Muscle layer of colon (tissue), 2 donors: ENCODE measurements around the gene PEX1.
"Not testable (repeated sequence)": the region's sequence is repeated elsewhere in the genome, so short reads cannot be mapped to it uniquely, and the experiment has no call there.

Experiments
- H3K27ac ChIP-seq: one replicate; pipeline ENCODE4 v1.7.0; 2013; ENCODE audit warnings: low read depth, mild to moderate bottlenecking, low read length, moderate library complexity
- H3K27me3 ChIP-seq, 2 donors: one replicate each; pipeline ENCODE4 v1.7.0; 2013; ENCODE audit warnings: low read length in 2 of 2, mild to moderate bottlenecking in 2 of 2; ENCODE audit not compliant: insufficient read depth in 2 of 2, control insufficient read depth in 1 of 2
- H3K36me3 ChIP-seq: one replicate; pipeline ENCODE4 v1.7.0; 2013; ENCODE audit warnings: mild to moderate bottlenecking, low read length; ENCODE audit not compliant: insufficient read depth
- H3K4me1 ChIP-seq: one replicate; pipeline ENCODE4 v1.7.0; 2013; ENCODE audit warnings: mild to moderate bottlenecking, low read length; ENCODE audit not compliant: insufficient read depth
- H3K4me3 ChIP-seq, 2 donors: one replicate each; pipeline ENCODE4 v1.7.0; 2013; ENCODE audit warnings: low read length in 2 of 2, low read depth in 1 of 2, mild to moderate bottlenecking in 1 of 2, moderate library complexity in 1 of 2
- H3K9ac ChIP-seq: one replicate; pipeline ENCODE4 v1.7.0; 2013; ENCODE audit warnings: low read length
- H3K9me3 ChIP-seq: one replicate; pipeline ENCODE4 v1.7.0; 2013; ENCODE audit warnings: mild to moderate bottlenecking, low read length
- donor health status: abdominal sarcoma.
- donor health status: Adenocarcinoma of cecum.

Gene PEX1

DNA sequence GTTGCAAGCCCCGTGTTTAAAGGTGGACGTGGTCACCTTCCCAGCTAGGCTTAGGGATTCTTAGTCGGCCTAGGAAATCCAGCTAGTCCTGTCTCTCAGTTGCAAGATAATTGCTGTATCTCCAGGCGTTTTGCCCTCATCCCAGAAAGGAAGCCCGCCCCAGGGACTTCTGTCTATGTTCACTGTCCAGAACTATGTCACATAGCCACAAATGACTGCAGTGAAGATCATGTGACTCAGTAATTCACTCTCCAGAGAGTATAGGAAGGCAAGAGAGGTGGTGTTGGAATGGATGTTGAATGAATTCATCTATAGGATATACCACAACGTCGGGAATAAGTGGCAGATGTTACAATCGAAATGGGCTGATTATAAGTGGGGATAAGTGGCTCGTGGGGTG lies 50.2 kb downstream of the PEX1 start:
- H3K9ac ChIP-seq = no peak overlapping the region

DNA sequence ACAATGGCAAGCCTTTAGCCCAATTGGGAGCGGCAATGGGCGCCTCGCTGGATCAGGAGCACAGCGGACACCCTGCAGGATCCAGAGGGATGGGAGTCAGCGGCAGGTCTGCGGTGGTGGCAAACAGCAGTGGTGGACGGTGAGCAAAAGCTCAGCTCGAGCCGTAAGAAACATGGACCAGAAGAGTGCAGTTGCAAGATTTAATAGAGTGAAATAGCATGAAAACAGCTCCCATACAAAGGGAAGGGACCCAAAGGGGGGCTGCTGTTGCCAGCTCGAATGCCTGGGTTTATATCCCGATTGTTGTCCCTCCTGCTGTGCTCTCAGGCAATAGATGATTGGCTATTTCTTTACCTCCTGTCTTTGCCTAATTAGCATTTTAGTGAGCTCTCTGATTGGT lies 50.6 kb downstream of the PEX1 start, which contains the start of gene ERVW-1:
Gene ERVW-1 (minus strand): TSS at position 266 of the 400 bp plus-strand sequence. CDS start 7,565 bp downstream, outside the sequence.
- not testable (repeated sequence) for H3K4me3 ChIP-seq, H3K9ac ChIP-seq, H3K36me3 ChIP-seq, H3K27ac ChIP-seq, H3K9me3 ChIP-seq, H3K27me3 ChIP-seq, H3K4me1 ChIP-seq

More for the DNA sequence above, 50.2 kb downstream of the PEX1 start:
- Histone ChIP-seq H3K27ac (no peak overlapping the region), H3K27me3 (no peaks in the 10 kb centered on the region), H3K36me3 (peaks cover 4% of the 10 kb centered on the region), H3K9me3 (no peaks in the 10 kb centered on the region), H3K4me3 (no peak overlapping the region), H3K4me1 (no peaks in the 10 kb centered on the region)

DNA sequence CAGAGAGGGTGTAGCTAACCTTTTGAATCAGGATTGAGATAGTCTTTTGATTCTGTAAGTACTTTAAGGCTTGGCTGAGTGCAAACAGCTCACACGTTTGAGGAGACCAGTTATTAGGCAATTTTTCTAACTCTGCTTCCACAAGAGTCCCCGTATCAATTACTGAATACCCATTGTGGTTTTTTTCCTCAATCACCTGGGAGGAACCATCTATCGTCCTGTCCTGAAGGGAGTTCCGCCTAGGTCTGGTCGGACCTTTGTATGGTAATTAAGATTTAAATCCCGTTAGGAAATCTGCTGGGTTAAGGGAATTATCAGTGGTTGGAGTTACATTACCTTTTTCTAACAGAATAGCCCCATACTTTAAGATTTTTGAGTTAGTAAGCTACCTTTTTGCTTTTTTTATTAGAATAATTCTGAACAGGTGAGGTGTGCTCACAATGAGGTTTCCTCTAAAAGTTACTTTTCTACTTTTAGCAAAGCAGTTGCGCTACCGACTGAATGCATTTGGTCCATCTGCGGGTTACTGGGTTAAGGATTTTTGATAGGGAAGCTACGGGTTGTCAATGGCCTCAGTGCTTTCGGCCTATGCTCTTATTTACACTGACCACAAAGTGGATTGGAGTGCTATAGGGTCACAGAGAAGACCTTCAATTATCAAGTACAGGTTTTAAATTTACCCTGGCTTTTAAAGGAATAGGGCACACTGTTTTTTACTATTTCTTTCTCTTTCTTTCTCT lies 52.3 kb downstream of the PEX1 start:
- H3K9me3 ChIP-seq, H3K4me1 ChIP-seq, H3K36me3 ChIP-seq, H3K9ac ChIP-seq, H3K4me3 ChIP-seq, H3K27ac ChIP-seq, H3K27me3 ChIP-seq: not testable (repeated sequence)

DNA sequence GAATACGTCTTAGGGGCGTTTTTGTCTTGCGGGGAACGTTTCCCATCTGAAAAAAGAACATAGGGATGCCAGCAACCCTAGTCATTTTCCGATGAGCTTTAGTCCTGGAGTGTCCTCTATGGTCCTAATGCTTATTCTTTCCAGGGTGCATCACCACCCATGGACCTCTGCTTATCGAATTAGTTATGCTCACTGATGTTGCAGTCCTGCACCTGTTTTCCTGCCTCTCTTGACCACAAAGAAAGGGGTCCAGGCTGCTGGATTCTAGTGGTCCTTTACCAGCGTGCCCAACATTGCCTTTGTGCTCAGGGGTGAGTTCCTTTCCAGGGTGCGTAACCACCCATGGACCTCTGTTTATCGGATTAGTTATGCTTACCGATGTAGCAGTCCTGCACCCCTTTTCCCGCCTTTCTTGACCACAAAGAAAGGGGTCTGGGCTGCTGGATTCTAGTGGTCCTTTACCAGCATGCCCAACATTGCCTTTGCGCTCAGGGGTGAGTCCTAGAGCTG lies 53.0 kb downstream of the PEX1 start:
- H3K27ac ChIP-seq, H3K4me1 ChIP-seq, H3K4me3 ChIP-seq, H3K27me3 ChIP-seq, H3K36me3 ChIP-seq, H3K9me3 ChIP-seq, H3K9ac ChIP-seq: not testable (repeated sequence)

DNA sequence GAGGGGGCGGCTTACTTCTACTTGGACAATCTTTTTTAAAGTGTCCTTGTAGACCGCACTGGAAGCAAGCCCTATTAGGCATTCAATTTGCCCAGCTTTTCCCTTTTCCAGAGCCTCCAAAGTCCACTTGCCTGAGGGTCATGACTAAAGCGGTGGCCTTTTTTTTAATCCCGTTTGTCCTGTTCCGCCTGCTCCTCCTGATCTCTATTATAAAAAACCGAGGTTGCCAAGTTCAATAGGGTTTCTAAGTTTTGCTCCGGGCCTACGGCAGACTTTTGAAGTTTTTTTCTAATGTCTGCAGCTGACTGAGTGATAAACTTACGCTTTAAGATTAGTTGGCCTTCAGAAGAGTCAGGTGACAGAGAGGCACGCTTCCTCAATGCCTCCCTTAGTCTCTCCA lies 54.3 kb downstream of the PEX1 start:
- not testable (repeated sequence) for H3K4me3 ChIP-seq, H3K9me3 ChIP-seq, H3K36me3 ChIP-seq, H3K27ac ChIP-seq, H3K9ac ChIP-seq, H3K27me3 ChIP-seq, H3K4me1 ChIP-seq

DNA sequence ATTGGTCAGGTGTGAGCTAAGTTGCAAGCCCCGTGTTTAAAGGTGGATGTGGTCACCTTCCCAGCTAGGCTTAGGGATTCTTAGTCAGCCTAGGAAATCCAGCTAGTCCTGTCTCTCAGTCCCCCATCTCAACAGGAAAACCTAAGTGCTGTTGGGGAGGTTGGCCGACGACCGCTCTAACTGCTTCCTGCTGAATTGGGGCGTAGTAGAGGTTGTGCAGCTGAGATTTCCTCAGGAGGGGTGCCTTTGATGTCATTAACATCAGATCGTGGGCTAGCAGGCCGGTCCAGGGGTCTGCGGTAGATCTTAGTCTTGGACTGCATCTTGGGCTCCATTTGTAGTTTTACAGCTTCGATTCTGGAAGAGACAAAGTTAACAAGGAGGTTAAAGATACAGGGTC lies 59.7 kb downstream of the PEX1 start:
- H3K36me3 ChIP-seq, H3K9ac ChIP-seq, H3K9me3 ChIP-seq, H3K4me3 ChIP-seq, H3K27me3 ChIP-seq, H3K4me1 ChIP-seq, H3K27ac ChIP-seq: not testable (repeated sequence)

DNA sequence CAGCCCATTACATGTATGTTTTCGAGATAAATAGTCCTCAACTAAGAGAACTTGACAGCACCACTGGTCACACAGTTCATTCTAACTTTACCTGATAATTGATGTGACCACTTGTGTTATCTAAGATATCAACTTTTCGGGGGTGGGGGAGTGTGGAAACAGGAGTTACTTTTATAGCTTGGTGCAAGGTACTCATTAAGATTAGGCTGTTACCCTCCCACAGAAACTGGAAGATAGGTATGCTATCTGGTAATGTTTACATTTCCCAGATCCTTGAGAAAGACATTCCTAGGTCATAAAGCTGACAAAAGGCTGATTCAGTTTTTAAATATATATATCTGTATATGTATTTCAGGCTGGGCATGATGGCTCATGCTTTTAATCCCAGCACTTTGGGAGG lies 61.6 kb downstream of the PEX1 start:
- H3K9me3 ChIP-seq = no peaks in the 10 kb centered on the region
- H3K27me3 ChIP-seq = no peaks in the 10 kb centered on the region
- no peak overlapping the region for H3K4me3 ChIP-seq
- H3K36me3 ChIP-seq = no peaks in the 10 kb centered on the region
- no peaks in the 10 kb centered on the region for H3K4me1 ChIP-seq
- no peak overlapping the region for H3K27ac ChIP-seq
- H3K9ac ChIP-seq = no peak overlapping the region

DNA sequence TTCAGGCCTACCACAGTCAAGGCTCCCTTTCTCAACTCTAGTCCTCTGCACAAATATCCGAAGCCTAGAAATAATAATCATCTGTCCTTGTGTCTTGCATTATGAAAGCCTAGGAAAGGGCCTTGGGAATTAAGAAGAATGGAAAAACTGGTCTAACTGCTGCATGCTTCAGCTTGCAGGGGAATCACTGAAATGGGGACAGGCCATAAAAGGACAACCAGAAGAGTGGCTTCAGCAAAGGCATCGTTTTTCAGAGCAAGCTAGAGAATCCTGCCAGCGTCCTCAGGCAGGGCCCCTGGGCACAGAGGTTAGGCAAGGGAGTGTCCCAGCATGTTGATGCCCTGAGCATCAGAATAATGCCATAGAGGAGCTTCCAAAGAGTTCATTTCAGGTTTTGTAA lies 63.8 kb downstream of the PEX1 start:
- H3K36me3 ChIP-seq = no peaks in the 10 kb centered on the region
- no peak overlapping the region for H3K9ac ChIP-seq
- no peak overlapping the region for H3K4me3 ChIP-seq
- no peaks in the 10 kb centered on the region for H3K9me3 ChIP-seq
- no peak overlapping the region for H3K27ac ChIP-seq
- H3K27me3 ChIP-seq = no peaks in the 10 kb centered on the region
- H3K4me1 ChIP-seq = no peaks in the 10 kb centered on the region

DNA sequence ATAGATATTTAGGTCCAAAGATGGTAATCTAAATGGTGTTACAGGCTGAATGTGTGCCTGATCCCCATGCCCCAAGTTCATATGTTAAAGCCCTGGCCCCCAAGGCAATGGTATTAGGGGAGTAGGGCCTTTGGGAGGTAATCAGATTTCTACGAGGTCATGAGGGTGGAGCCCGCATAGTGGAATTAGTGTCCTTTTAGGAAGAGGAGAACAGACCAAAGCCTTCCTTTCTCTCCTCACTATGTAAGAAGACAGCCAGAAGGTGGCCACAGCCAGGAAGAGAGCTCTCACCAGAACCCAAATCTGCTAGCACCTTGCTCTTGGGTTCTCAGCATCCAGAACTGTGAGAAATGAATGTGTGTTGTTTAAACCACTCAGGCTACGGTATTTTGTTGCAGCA lies 65.8 kb downstream of the PEX1 start:
- Histone ChIP-seq H3K9ac (no peak overlapping the region), H3K36me3 (no peaks in the 10 kb centered on the region), H3K4me3 (no peak overlapping the region), H3K27me3 (no peaks in the 10 kb centered on the region), H3K9me3 (no peaks in the 10 kb centered on the region), H3K4me1 (no peaks in the 10 kb centered on the region), H3K27ac (no peak overlapping the region)

DNA sequence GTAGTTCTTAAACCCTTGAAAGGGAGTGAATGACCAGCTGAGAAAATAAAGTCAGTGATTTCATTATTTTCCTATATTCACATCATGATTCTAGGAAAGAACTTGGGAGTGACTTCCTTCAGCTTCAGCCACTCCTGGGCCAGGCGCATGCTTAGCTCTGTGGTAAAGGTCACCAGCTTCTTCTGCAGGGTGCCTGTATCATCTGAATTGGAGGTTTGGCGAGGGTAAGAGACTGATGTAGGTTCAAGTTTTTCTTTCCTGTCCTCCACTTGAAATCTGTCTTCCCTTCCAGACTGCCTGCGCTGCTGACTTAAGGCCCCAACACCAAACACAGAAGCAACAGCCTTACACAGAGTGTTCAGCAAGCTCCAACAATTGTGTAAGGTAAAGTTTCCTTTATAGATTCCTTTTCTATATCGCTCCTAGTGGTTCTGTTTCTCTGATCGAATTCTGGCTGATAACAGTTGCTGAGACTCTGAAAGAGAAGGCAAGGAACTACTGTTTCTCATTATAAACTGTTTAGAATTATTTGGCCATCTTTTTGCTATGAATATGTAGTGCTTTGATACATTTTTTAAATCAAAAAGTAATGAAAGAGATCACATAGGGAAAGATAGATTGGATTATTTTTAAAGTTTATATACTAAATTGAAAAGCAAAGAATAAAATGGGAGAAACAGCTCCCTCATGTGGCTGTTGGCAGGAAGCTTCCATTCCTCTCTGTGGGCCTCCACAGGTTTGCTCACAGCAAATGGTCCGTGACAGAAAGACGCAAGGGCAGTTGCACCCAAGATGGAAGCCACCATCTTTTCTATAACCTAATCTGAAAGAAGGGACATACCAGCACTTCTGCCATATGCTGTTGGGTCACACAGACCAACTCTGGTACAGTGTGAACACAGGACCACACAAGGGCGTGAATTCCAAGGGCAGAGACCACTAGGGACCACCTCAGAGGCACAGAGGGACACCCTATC lies 67.0 kb downstream of the PEX1 start:
- H3K36me3 ChIP-seq = peaks cover 6% of the 10 kb centered on the region
- H3K9ac ChIP-seq = no peak overlapping the region

DNA sequence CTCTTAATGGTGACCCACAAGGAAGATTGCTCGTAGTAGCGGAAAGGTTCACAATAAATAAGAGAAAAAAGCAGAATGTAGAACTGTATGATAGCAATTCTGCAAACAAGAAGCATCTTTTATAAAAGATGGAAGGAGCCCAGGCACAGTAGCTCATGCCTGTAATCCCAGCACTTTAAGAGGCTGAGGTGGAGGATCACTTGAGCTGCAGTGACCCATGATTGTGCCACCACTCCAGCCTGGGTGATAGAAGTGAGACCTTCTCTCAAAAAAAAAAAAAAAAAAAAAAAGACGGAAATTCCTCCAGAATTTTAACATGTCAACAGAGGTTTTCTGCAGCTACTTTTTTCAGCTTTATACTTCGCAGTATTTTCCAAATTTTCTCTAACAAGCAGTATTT lies 67.8 kb downstream of the PEX1 start:
- Histone ChIP-seq H3K9ac (no peak overlapping the region), H3K36me3 (peaks cover 14% of the 10 kb centered on the region), H3K4me3 (no peak overlapping the region), H3K9me3 (no peaks in the 10 kb centered on the region), H3K27ac (no peak overlapping the region), H3K27me3 (no peaks in the 10 kb centered on the region), H3K4me1 (no peaks in the 10 kb centered on the region)

More for the DNA sequence above, 67.0 kb downstream of the PEX1 start:
- Histone ChIP-seq H3K27me3 (no peaks in the 10 kb centered on the region), H3K4me3 (no peak overlapping the region), H3K27ac (no peak overlapping the region), H3K4me1 (no peaks in the 10 kb centered on the region), H3K9me3 (no peaks in the 10 kb centered on the region)
